Effector memory CD8-positive, alpha-beta T cell (primary cell): ENCODE results near the gene LMO7.

Experiments used
- ATAC-seq: fragments of 150-1000 bp; cut with Tn5 transposase; replicated peaks from 2 replicates; pipeline ENCODE4 v1.10.0; 2021; ENCODE audit warnings: mild to moderate bottlenecking, moderate library complexity
- DNase-seq, 3 experiments: peaks; one replicate each; pipeline ENCODE4 v3.0.0; 2021
- H3K27ac Mint-ChIP-seq, 2 donors: one replicate each; pipeline ENCODE4 v1.8.0; 2022; ENCODE audit warnings: mild to moderate bottlenecking in 2 of 2, mixed read lengths in 2 of 2, moderate library complexity in 2 of 2
- H3K27me3 Mint-ChIP-seq, 2 donors: one replicate each; pipeline ENCODE4 v1.8.0; 2022; ENCODE audit warnings: mixed read lengths in 2 of 2
- H3K36me3 Mint-ChIP-seq: one replicate; pipeline ENCODE4 v1.8.0; 2022; ENCODE audit warnings: mild to moderate bottlenecking, moderate library complexity, mixed read lengths; ENCODE audit not compliant: insufficient read depth
- H3K4me1 Mint-ChIP-seq, 2 donors: one replicate each; pipeline ENCODE4 v1.8.0; 2022; ENCODE audit warnings: low read depth in 2 of 2, mixed read lengths in 2 of 2
- H3K4me3 Mint-ChIP-seq, 2 donors: one replicate each; pipeline ENCODE4 v1.8.0; 2022; ENCODE audit warnings: mild to moderate bottlenecking in 2 of 2, mixed read lengths in 2 of 2, moderate library complexity in 2 of 2
- H3K9me3 Mint-ChIP-seq, 2 donors: one replicate each; pipeline ENCODE4 v1.8.0; 2022; ENCODE audit warnings: mixed read lengths in 2 of 2

LMO7 gene

GRCh38 chr13:75876142-75877050, 240.3 kb downstream of the LMO7 start:
- H3K27ac Mint-ChIP-seq, result no peak overlapping the region

GRCh38 chr13:75877071-75877470, 240.9 kb downstream of the LMO7 start:
- Mint-ChIP-seq H3K36me3 (no peaks in the 10 kb centered on the region), H3K27me3 (peaks cover 9 to 22% of the 10 kb centered on the region in 2 donors), H3K4me1 (peaks cover 5% of the 10 kb centered on the region in 2 donors), H3K9me3 (no peaks in the 10 kb centered on the region), H3K27ac (no peak overlapping the region), H3K4me3 (no peak overlapping the region)
- ATAC-seq (no peak), DNase-seq (no peak)

More at GRCh38 chr13:75876142-75877050, 240.3 kb downstream of the LMO7 start:
- H3K9me3 Mint-ChIP-seq, result no peaks in the 10 kb centered on the region
- peak overlapping the region in 1 of 2 donors; percentile 11 for H3K4me3 Mint-ChIP-seq
- ATAC-seq (peak; percentile 92), DNase-seq (peak; percentile 27 to 40 (median 30))
- H3K36me3 Mint-ChIP-seq, result no peaks in the 10 kb centered on the region
- peaks cover 9 to 29% of the 10 kb centered on the region in 2 donors for H3K27me3 Mint-ChIP-seq
- H3K4me1 Mint-ChIP-seq, result peaks cover 5% of the 10 kb centered on the region in 2 donors

GRCh38 chr13:75879656-75880055, 243.5 kb downstream of the LMO7 start:
- DNase-seq (no peak), ATAC-seq (no peak)
- H3K36me3 Mint-ChIP-seq, result no peaks in the 10 kb centered on the region

GRCh38 chr13:75881109-75881775, 245.1 kb downstream of the LMO7 start:
- H3K4me1 Mint-ChIP-seq, result peaks cover 1 to 2% of the 10 kb centered on the region in 2 donors
- H3K4me3 Mint-ChIP-seq, result no peak overlapping the region
- no peaks in the 10 kb centered on the region for H3K36me3 Mint-ChIP-seq
- DNase-seq, result no peak
- no peaks in the 10 kb centered on the region for H3K9me3 Mint-ChIP-seq
- H3K27me3 Mint-ChIP-seq, result peaks cover 14 to 26% of the 10 kb centered on the region in 2 donors
- ATAC-seq, result no peak
- H3K27ac Mint-ChIP-seq, result no peak overlapping the region

More at GRCh38 chr13:75879656-75880055, 243.5 kb downstream of the LMO7 start:
- Mint-ChIP-seq H3K27me3 (peaks cover 9 to 20% of the 10 kb centered on the region in 2 donors), H3K9me3 (no peaks in the 10 kb centered on the region), H3K4me3 (no peak overlapping the region), H3K4me1 (peaks cover 5% of the 10 kb centered on the region in 2 donors), H3K27ac (no peak overlapping the region)

- Mint-ChIP-seq H3K4me3 (no peak overlapping the region), H3K9me3 (no peaks in the 10 kb centered on the region), H3K36me3 (no peaks in the 10 kb centered on the region), H3K27ac (no peak overlapping the region), H3K27me3 (peaks cover 23 to 32% of the 10 kb centered on the region in 2 donors), H3K4me1 (no peaks in the 10 kb centered on the region)
- DNase-seq, result no peak
- no peak for ATAC-seq
Observed at GRCh38 chr13:75882261-75882660, 246.1 kb downstream of the LMO7 start.

- Mint-ChIP-seq H3K4me3 (no peak overlapping the region), H3K27ac (no peak overlapping the region), H3K4me1 (no peaks in the 10 kb centered on the region), H3K27me3 (peaks cover 29 to 54% of the 10 kb centered on the region in 2 donors), H3K36me3 (no peaks in the 10 kb centered on the region), H3K9me3 (no peaks in the 10 kb centered on the region)
- ATAC-seq (no peak), DNase-seq (no peak)
Observed at GRCh38 chr13:75889427-75889826, 253.3 kb downstream of the LMO7 start.

GRCh38 chr13:75895168-75895567, 259.0 kb downstream of the LMO7 start:
- peaks cover 0 to 31% of the 10 kb centered on the region in 2 donors for H3K27me3 Mint-ChIP-seq

GRCh38 chr13:75896271-75896670, 260.1 kb downstream of the LMO7 start:
- Mint-ChIP-seq H3K36me3 (no peaks in the 10 kb centered on the region), H3K4me1 (no peaks in the 10 kb centered on the region), H3K27ac (no peak overlapping the region), H3K4me3 (no peak overlapping the region), H3K27me3 (peaks cover 3 to 35% of the 10 kb centered on the region in 2 donors), H3K9me3 (no peaks in the 10 kb centered on the region)
- DNase-seq, result no peak
- no peak for ATAC-seq

More at GRCh38 chr13:75895168-75895567, 259.0 kb downstream of the LMO7 start:
- no peaks in the 10 kb centered on the region for H3K9me3 Mint-ChIP-seq
- H3K4me3 Mint-ChIP-seq, result no peak overlapping the region
- H3K27ac Mint-ChIP-seq, result no peak overlapping the region
- no peaks in the 10 kb centered on the region for H3K36me3 Mint-ChIP-seq
- H3K4me1 Mint-ChIP-seq, result no peaks in the 10 kb centered on the region
- DNase-seq (no peak), ATAC-seq (no peak)

- DNase-seq (no peak), ATAC-seq (no peak)
- Mint-ChIP-seq H3K4me3 (no peak overlapping the region), H3K27ac (no peak overlapping the region), H3K4me1 (no peaks in the 10 kb centered on the region), H3K36me3 (no peaks in the 10 kb centered on the region), H3K9me3 (no peaks in the 10 kb centered on the region), H3K27me3 (peaks cover 5 to 36% of the 10 kb centered on the region in 2 donors)
Observed at GRCh38 chr13:75897386-75897785, 261.3 kb downstream of the LMO7 start.

- Mint-ChIP-seq H3K36me3 (no peaks in the 10 kb centered on the region), H3K9me3 (no peaks in the 10 kb centered on the region), H3K27ac (no peak overlapping the region), H3K4me3 (no peak overlapping the region), H3K4me1 (no peaks in the 10 kb centered on the region), H3K27me3 (peaks cover 14 to 48% of the 10 kb centered on the region in 2 donors)
- no peak for ATAC-seq
- no peak for DNase-seq
Observed at GRCh38 chr13:75901501-75901900, 265.4 kb downstream of the LMO7 start.

GRCh38 chr13:75902166-75903104, 266.3 kb downstream of the LMO7 start:
- peaks cover 14 to 49% of the 10 kb centered on the region in 2 donors for H3K27me3 Mint-ChIP-seq
- DNase-seq (no peak), ATAC-seq (no peak)
- H3K4me3 Mint-ChIP-seq, result no peak overlapping the region
- H3K27ac Mint-ChIP-seq, result no peak overlapping the region
- H3K9me3 Mint-ChIP-seq, result no peaks in the 10 kb centered on the region
- H3K36me3 Mint-ChIP-seq, result no peaks in the 10 kb centered on the region
- no peaks in the 10 kb centered on the region for H3K4me1 Mint-ChIP-seq

- no peak for DNase-seq
- Mint-ChIP-seq H3K27me3 (peaks cover 21 to 58% of the 10 kb centered on the region in 2 donors), H3K4me3 (no peak overlapping the region), H3K9me3 (no peaks in the 10 kb centered on the region), H3K27ac (no peak overlapping the region), H3K4me1 (no peaks in the 10 kb centered on the region), H3K36me3 (no peaks in the 10 kb centered on the region)
- no peak for ATAC-seq
Observed at GRCh38 chr13:75904012-75904411, 267.9 kb downstream of the LMO7 start.

- Mint-ChIP-seq H3K27ac (no peak overlapping the region), H3K27me3 (peaks cover 17 to 43% of the 10 kb centered on the region in 2 donors)
Observed at GRCh38 chr13:75906315-75906714, 270.2 kb downstream of the LMO7 start.

More at GRCh38 chr13:75906315-75906714, 270.2 kb downstream of the LMO7 start:
- no peaks in the 10 kb centered on the region for H3K36me3 Mint-ChIP-seq
- H3K4me1 Mint-ChIP-seq, result no peaks in the 10 kb centered on the region
- H3K4me3 Mint-ChIP-seq, result no peak overlapping the region
- no peak for DNase-seq
- no peaks in the 10 kb centered on the region for H3K9me3 Mint-ChIP-seq
- ATAC-seq, result no peak
